ENCODE data around the gene PEX10.
A peak's percentile ranks its signal among the peaks of the same experiment; 100 is the strongest.

The PEX10 gene

DNA sequence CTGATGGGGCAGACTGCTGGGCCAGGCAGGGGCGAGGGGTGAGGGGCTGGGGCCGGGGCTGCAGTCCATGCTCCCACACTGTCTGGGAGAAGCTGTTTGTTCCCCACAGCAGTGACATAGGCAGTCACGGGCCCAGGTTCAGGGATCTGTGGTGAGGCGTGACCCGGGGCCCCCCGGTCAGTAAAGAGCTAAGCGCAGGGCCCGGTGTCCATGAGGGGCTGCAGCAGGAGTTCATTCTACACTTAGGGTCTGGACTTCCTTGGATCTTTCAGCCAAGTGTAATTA lies 4.4 kb downstream of the PEX10 start:
- TF ChIP-seq, protein P1, sequence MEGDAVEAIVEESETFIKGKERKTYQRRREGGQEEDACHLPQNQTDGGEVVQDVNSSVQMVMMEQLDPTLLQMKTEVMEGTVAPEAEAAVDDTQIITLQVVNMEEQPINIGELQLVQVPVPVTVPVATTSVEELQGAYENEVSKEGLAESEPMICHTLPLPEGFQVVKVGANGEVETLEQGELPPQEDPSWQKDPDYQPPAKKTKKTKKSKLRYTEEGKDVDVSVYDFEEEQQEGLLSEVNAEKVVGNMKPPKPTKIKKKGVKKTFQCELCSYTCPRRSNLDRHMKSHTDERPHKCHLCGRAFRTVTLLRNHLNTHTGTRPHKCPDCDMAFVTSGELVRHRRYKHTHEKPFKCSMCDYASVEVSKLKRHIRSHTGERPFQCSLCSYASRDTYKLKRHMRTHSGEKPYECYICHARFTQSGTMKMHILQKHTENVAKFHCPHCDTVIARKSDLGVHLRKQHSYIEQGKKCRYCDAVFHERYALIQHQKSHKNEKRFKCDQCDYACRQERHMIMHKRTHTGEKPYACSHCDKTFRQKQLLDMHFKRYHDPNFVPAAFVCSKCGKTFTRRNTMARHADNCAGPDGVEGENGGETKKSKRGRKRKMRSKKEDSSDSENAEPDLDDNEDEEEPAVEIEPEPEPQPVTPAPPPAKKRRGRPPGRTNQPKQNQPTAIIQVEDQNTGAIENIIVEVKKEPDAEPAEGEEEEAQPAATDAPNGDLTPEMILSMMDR (conservative IDR thresholded peaks at IDR 0.05): no peak
- peak overlapping the region; percentile 99 for H3K27ac ChIP-seq

DNA sequence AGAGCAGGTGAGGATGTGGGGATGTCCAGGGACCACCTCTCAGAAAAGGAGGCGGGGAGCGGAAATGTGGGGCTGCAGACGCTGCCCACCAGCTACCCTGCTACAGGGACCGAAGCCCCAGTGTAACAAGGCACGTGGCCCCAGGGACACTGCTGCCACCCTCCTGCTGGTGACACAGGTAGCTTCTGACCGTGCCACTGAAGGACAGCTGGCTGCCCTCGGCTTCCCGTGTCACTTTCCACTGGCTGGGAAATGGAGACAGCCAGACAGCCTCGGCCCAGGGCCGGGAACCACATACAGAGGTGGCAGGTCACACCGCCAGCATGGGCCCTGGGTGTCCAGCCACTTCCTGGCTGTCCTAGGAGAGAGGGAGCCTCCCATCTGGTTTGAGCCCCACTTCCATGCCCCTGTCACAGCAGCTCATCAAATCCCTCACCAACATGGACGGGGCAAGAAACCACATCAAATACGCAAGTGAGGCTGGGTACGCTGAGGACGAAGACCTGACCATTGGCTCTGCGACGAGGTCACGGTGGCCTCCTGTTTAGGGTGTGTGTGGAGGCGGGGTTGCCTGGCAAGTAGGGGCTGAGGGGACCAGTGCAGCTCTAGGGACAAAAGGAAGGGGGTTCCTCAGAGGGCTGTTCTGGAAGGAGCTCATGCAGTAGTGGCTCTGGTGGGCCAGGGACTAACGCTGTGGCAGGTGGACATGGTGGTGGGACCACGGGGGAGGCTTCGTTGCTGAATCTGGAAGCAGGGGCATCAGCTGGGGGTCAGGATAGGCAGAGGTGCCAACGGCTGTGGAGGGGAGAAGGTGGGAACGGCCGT lies 5.0 kb downstream of the PEX10 start:
- TF ChIP-seq, protein P1 (conservative IDR thresholded peaks at IDR 0.05): no peak
- H3K27ac ChIP-seq: peak overlapping the region; percentile 99

DNA sequence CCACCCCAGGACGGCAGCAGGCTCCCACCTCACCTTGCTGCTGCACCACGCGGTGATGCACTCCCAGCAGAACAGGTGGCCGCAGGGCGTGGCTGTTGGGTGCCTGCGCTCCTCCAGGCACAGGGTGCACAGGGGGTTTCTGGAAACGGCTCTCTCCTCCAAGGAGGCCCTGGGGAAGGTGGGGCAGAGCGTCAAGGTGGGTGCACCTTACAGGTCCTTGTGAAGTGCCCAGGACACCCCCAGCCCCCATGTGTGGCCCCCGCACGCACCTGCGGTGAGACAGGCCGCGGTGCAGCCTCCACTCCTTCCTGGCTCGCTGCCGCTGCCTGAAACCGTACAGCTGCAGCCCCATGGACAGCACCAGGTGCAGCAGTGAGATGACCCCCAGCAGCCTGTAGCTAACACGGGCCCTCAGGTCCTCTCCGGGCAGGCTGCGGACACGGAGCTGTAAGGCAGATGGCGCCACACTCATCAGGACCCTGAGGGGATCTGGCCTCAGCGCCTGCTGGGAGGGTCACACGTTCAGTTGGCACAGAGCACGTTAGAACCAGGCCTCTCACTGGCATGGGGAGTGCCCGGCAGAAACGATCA lies 5.8 kb downstream of the PEX10 start:
- peak overlapping the region; percentile 99 for H3K27ac ChIP-seq
- TF ChIP-seq, protein P1 (conservative IDR thresholded peaks at IDR 0.05): peak; percentile 24; the same call in 1 of the 2 replicates

DNA sequence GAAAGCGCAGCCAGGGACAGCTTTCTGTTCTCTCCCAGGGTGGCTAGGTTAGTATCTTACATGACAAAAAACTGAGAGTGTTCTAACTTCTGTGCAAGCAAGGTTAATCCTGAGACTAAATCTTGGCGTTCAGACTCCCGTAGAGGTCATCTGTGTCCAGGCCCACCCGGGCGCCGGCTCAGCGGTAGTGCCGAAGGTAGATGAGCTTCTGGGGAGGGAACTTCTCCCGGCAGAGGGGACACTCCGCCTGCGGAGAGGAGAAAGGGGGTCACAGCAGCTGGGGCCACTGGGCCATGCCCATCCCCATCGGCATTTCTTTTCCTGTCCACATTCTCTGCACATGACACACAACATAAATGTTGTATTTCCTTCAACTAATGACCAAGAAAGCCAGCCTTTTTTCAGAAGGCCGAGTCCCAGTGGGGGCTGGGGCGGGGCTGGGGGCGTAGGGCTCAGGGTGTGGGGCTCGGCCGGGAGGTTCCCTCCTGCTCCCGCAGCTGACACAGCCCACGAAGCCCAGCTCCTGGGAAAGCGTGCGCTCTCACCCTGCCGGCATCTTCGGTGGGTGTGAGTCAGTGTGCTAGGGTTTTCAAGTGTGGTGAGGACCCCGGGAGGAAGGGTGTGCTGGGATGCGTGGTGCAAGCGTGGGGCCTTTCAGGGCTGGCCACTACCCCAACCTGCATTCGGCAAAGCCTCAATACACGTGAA lies 6.6 kb downstream of the PEX10 start:
- TF ChIP-seq, protein P1 (conservative IDR thresholded peaks at IDR 0.05): no peak
- peak overlapping the region; percentile 99 for H3K27ac ChIP-seq

DNA sequence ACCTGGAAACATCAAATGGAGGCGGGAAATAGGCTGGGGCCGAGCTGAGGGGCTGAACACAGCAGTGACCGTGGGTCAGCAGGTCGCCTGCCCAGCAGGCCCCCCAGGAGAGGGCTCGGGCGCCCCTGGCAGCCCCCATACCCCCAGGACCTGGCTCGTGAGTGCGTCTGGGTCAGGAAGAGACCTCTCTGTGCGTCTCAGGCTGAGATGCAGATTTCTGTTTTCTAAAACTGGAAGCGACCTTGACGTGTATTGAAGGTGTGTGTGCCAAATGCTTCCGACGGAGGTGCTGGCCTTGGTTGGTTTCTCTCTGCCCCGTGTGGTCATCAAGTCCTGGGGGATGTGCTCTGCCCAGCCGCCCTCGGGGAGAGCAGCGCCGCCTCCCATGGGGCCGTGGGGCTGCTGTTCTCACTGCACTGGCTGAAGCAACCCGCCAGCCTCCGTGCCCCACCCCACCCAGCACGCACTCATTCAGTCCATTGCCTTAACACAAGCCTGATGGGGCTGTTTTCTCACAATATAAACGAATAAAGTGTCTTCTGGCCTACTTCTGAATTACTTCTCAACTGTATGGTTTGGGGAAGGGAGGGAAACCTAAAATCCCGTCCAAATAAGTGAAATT lies 7.4 kb downstream of the PEX10 start:
- TF ChIP-seq, protein P1 (conservative IDR thresholded peaks at IDR 0.05): no peak
- H3K27ac ChIP-seq: peak overlapping the region; percentile 99

DNA sequence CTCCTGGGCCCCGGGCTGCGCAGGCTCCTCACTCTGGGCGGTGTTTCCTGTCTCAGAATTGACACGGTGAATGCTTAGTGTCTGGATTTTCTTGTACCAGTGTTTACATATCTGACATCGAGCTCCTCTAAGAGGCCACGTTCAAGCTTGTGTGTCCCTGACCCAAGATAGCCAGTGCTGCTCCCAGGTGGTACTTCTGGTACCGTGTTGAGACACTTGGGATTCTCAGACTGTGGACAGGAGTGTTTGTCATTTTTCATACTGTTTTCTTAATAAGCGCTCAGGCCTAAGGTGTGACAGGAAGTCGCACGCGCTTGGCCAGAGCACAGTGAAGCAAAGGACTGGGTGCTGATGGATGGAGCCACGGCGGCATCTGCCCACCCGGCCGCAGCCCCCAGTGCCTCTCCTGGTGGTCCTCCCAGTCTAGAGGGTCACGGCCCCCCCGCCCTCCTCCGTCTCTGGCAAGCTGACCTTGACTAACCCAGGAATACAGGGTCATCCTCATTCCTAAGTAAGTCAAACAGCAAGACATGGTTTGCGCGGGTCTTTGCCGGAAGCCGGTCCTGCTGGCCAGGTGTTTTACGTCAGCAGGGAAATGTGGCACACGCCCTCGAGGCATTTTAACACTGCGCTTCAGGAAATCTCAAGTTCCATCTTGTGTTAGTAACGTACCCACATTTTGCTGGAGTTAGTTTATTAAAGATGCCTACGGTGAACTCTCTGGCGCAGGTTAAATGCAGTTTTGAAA lies 8.0 kb downstream of the PEX10 start:
- TF ChIP-seq, protein P1 (conservative IDR thresholded peaks at IDR 0.05): no peak

More for the DNA sequence above, 8.0 kb downstream of the PEX10 start:
- peak overlapping the region; percentile 99 for H3K27ac ChIP-seq

All from VCaP (cell line).